ENCODE results near the gene NOTUM. TPM values are rescaled to one million over a fixed set of nuclear protein-coding genes. Genes with fewer than 3 reads are reported as not detected.
A peak's percentile ranks its signal among the peaks of the same experiment; 100 is the strongest.

NOTUM gene
- total and polyA plus RNA-seq, 9 of the 15 experiments (the other 6 are each of a cell fraction or from before 2014, with no cell fraction given): 0.03 to 14.0 (median 4.1) TPM

- no peak overlapping the region; a peak in 1 of 4 replicates for H3K9ac ChIP-seq (ENCODE audit: insufficient read depth in 1 of 2, low read depth in 2 of 2, low read length in 2 of 2)
- no peaks in the 10 kb centered on the region for H3K79me2 ChIP-seq (ENCODE audit: control insufficient read depth, insufficient read depth, low read length)
- no peak overlapping the region for H2AFZ ChIP-seq (ENCODE audit: low read depth, low read length)
- H3K36me3 ChIP-seq (ENCODE audit: control insufficient read depth, insufficient read depth, low read length): peaks cover 28% of the 10 kb centered on the region; the same call in 2 of the 3 replicates
- BruUV-seq (replicated peaks): no TSS peak
- DNase-seq (ENCODE audit: extremely low read depth in 1 of 4, low spot score in 3 of 4) (no peak), ATAC-seq (no peak), FAIRE-seq (no peak)
- no peak overlapping the region for H3K4me3 ChIP-seq
- no peaks in the 10 kb centered on the region for H3K9me3 ChIP-seq (replicated peaks; ENCODE audit: control insufficient read depth, insufficient read depth, low read depth, low read length)
- H3K4me1 ChIP-seq (replicated peaks in 1 of 2; ENCODE audit: control insufficient read depth in 2 of 2, insufficient read depth in 2 of 2, low read length in 2 of 2): peaks cover 0 to 28% of the 10 kb centered on the region in 2 experiments; a peak in 2 of 5 replicates
- in situ Hi-C loops (cut with MboI) (no loop called here), intact Hi-C loops (cut with micrococcal nuclease) (no loop called here)
- H3K27me3 ChIP-seq (ENCODE audit: control insufficient read depth in 2 of 2, insufficient read depth in 2 of 2, low read length in 2 of 2): no peaks in the 10 kb centered on the region
- ChIA-PET POLR2A (interaction anchor here (1.1 kb wide), 1 partner anchor 10 kb away, joined by 3 read pairs; no protein-coding TSS in a partner anchor), CTCF (ENCODE audit: low intra/inter-chr PET ratio) (no interaction called here)
- H3K9me1 ChIP-seq (ENCODE audit: control insufficient read depth, insufficient read depth, low read length): no peaks in the 10 kb centered on the region
- 94% methylated on average over 24 of the region's 26 CpGs for WGBS (ENCODE audit: insufficient coverage, low coverage, missing lambda C conversion rate)
- H3K27ac ChIP-seq (ENCODE audit: extremely low read depth, low read depth, low read length): no peak overlapping the region
- no peak overlapping the region for H3K4me2 ChIP-seq (ENCODE audit: insufficient read depth, low read length)
- TF ChIP-seq RBFOX2 (IDR thresholded peaks at IDR 0.05; ENCODE audit: low read depth, low read length) (peak; percentile 56), IRF2 (CRISPR knock-in tag; IDR thresholded peaks at IDR 0.05) (no peak), POLR2G (IDR thresholded peaks at IDR 0.05; ENCODE audit: low read depth, low read length) (peak; percentile 24; the same call in 1 of the 2 replicates)
- H4K20me1 ChIP-seq (replicated peaks; ENCODE audit: control insufficient read depth, insufficient read depth, low read length): no peaks in the 10 kb centered on the region
Observed at GRCh38 chr17:81986606-81987005, 25.6 kb upstream of the NOTUM start.

GRCh38 chr17:81984773-81985410 is 23.9 kb upstream of the NOTUM start:
- H2AFZ ChIP-seq (ENCODE audit: low read depth, low read length): no peak overlapping the region
- ATAC-seq (no peak), FAIRE-seq (no peak), DNase-seq (ENCODE audit: extremely low read depth in 1 of 4, low spot score in 3 of 4) (no peak)
- no peak overlapping the region for H3K9ac ChIP-seq (ENCODE audit: insufficient read depth in 1 of 2, low read depth in 2 of 2, low read length in 2 of 2)
- no peak overlapping the region for H3K4me3 ChIP-seq
- in situ Hi-C loops (cut with MboI): no loop called here
- H3K9me3 ChIP-seq (replicated peaks; ENCODE audit: control insufficient read depth, insufficient read depth, low read depth, low read length): no peaks in the 10 kb centered on the region
- intact Hi-C loops (cut with micrococcal nuclease): no loop called here
- no peaks in the 10 kb centered on the region for H3K27me3 ChIP-seq (ENCODE audit: control insufficient read depth in 2 of 2, insufficient read depth in 2 of 2, low read length in 2 of 2)
- H3K36me3 ChIP-seq (ENCODE audit: control insufficient read depth, insufficient read depth, low read length): peaks cover 36% of the 10 kb centered on the region; the same call in 2 of the 3 replicates
- H3K9me1 ChIP-seq (ENCODE audit: control insufficient read depth, insufficient read depth, low read length): no peaks in the 10 kb centered on the region
- H4K20me1 ChIP-seq (replicated peaks; ENCODE audit: control insufficient read depth, insufficient read depth, low read length): no peaks in the 10 kb centered on the region
- ChIA-PET CTCF (ENCODE audit: low intra/inter-chr PET ratio) (no interaction called here), POLR2A (no interaction called here)
- no peak overlapping the region for H3K27ac ChIP-seq (ENCODE audit: extremely low read depth, low read depth, low read length)
- H3K79me2 ChIP-seq (ENCODE audit: control insufficient read depth, insufficient read depth, low read length): no peaks in the 10 kb centered on the region
- peaks cover 10 to 19% of the 10 kb centered on the region in 2 experiments; a peak in 4 of 5 replicates for H3K4me1 ChIP-seq (replicated peaks in 1 of 2; ENCODE audit: control insufficient read depth in 2 of 2, insufficient read depth in 2 of 2, low read length in 2 of 2)
- no peak overlapping the region for H3K4me2 ChIP-seq (ENCODE audit: insufficient read depth, low read length)
- whole genome bisulfite sequencing (ENCODE audit: insufficient coverage, low coverage, missing lambda C conversion rate): 94% methylated on average over 14 of the region's 21 CpGs
- no TSS peak for BruUV-seq (replicated peaks)
- TF ChIP-seq POLR2G (IDR thresholded peaks at IDR 0.05; ENCODE audit: low read depth, low read length) (peak; percentile 29; the same call in 1 of the 2 replicates), NBN (IDR thresholded peaks at IDR 0.05; ENCODE audit: low read depth) (no peak), HNRNPLL (IDR thresholded peaks at IDR 0.05; ENCODE audit: low read depth, low read length, poor library complexity, severe bottlenecking) (peak; percentile 56), ZBTB43 (CRISPR knock-in tag; IDR thresholded peaks at IDR 0.05) (peak; percentile 96), BCLAF1 (IDR thresholded peaks at IDR 0.05; ENCODE audit: borderline replicate concordance in 1 of 2, control insufficient read depth in 1 of 2, low read depth in 2 of 2, low read length in 1 of 2) (peak in 1 of 2 experiments; percentile 19; a peak in 1 of 4 replicates), ZNF354B (CRISPR knock-in tag; IDR thresholded peaks at IDR 0.05) (no peak), KDM1A (IDR thresholded peaks at IDR 0.05) (peak in 1 of 2 experiments; percentile 49; a peak in 1 of 4 replicates), ATF7 (IDR thresholded peaks at IDR 0.05) (no peak)
